Esophagus muscularis mucosa (tissue), 4 donors: ENCODE results near the gene GALNT2. TPM values are rescaled to one million over a fixed set of nuclear protein-coding genes. Genes with fewer than 3 reads are reported as not detected.

Source experiments
- DNase-seq: peaks from one replicate; pipeline ENCODE4 v3.0.0-alpha.2; 2017; ENCODE audit errors: extremely low spot score
- H3K27ac ChIP-seq, 4 donors: fragments of 200-600 bp; sonication (generic); replicated peaks in 1 of 4; 1 replicate in 3 of 4; 2 replicates in 1 of 4; pipeline ENCODE4 v1.5.1; 2016 to 2019; ENCODE audit warnings: mild to moderate bottlenecking in 1 of 4
- H3K27me3 ChIP-seq, 4 donors: fragments of 200-600 bp; sonication (generic); one replicate each; pipeline versions ENCODE4 v1.5.1 to v1.6.0; 2016 to 2019
- H3K36me3 ChIP-seq, 4 donors: fragments of 200-600 bp; sonication (generic); one replicate each; pipeline ENCODE4 v1.5.1; 2016 to 2019
- H3K4me1 ChIP-seq, 4 donors: fragments of 200-600 bp; sonication (generic); one replicate each; pipeline ENCODE4 v1.5.1; 2016 to 2019
- H3K4me3 ChIP-seq, 4 donors: fragments of 200-600 bp; sonication (generic); 1 replicate in 2 of 4; 2 replicates in 2 of 4; pipeline ENCODE4 v1.5.1; 2016 to 2019; ENCODE audit warnings: mild to moderate bottlenecking in 4 of 4, moderate library complexity in 1 of 4
- H3K9me3 ChIP-seq, 4 donors: fragments of 200-600 bp; sonication (generic); 1 replicate in 3 of 4; 2 replicates in 1 of 4; pipeline ENCODE4 v1.5.1; 2016 to 2019
- EP300 ChIP-seq: sonication (generic); formaldehyde crosslinking; IDR thresholded peaks from one replicate; pipeline ENCODE4 v1.6.1; 2017; ENCODE audit warnings: antibody characterized with exemption
- POLR2A ChIP-seq: fragments of 450-650 bp; IDR thresholded peaks from one replicate; pipeline ENCODE4 v1.6.1; 2017; ENCODE audit warnings: antibody characterized with exemption, moderate library complexity, mild to moderate bottlenecking, low read depth
- POLR2AphosphoS5 ChIP-seq, 2 donors: sonication (generic); formaldehyde crosslinking; IDR thresholded peaks; one replicate each; pipeline ENCODE4 v1.6.1; 2017; ENCODE audit warnings: antibody characterized with exemption in 2 of 2
- WGBS: methylation state at CpG from one replicate; pipeline ENCODE4 v1.1.5; 2018; 5-methylcytosine and 5-hydroxymethylcytosine counted together
- intact Hi-C: fragments of 100-400 bp; cut with DNase I; formaldehyde crosslinking; loops from one replicate; pipeline ENCODE4 v1.15.1; 2023
- total RNA-seq, 4 donors: library from RNA; depleted of rRNA; stranded (reverse); fragments of >200 nt; gene quantifications; one replicate each; pipeline versions ENCODE4 v1.1.0 to v1.2.1, GENCODE V29; 2016
- TF ChIP-seq, protein P1 (sequence below), 3 experiments: fragments of 200-600 bp in 2 of 3; fragments of 450-650 bp in 1 of 3; sonication (generic) in 2 of 3; IDR thresholded peaks; one replicate each; pipeline ENCODE4 v1.5.1; 2017 to 2019; ENCODE audit warnings: antibody characterized with exemption in 3 of 3, mild to moderate bottlenecking in 2 of 3, moderate library complexity in 1 of 3

GALNT2 gene
- total RNA-seq, 4 donors from 2014 or later, result 89.6 to 145 (median 129) TPM

GRCh38 chr1:230237805-230238204 lies 170.8 kb downstream of the GALNT2 start:
- Histone ChIP-seq H3K4me1 (peaks cover 0 to 2% (median 0%) of the 10 kb centered on the region in 4 donors), H3K27me3 (no peaks in the 10 kb centered on the region), H3K4me3 (no peak overlapping the region), H3K9me3 (no peaks in the 10 kb centered on the region), H3K27ac (no peak overlapping the region), H3K36me3 (peaks cover 11 to 58% (median 17%) of the 10 kb centered on the region in 4 donors)
- no peak for DNase-seq
- TF ChIP-seq, protein P1, sequence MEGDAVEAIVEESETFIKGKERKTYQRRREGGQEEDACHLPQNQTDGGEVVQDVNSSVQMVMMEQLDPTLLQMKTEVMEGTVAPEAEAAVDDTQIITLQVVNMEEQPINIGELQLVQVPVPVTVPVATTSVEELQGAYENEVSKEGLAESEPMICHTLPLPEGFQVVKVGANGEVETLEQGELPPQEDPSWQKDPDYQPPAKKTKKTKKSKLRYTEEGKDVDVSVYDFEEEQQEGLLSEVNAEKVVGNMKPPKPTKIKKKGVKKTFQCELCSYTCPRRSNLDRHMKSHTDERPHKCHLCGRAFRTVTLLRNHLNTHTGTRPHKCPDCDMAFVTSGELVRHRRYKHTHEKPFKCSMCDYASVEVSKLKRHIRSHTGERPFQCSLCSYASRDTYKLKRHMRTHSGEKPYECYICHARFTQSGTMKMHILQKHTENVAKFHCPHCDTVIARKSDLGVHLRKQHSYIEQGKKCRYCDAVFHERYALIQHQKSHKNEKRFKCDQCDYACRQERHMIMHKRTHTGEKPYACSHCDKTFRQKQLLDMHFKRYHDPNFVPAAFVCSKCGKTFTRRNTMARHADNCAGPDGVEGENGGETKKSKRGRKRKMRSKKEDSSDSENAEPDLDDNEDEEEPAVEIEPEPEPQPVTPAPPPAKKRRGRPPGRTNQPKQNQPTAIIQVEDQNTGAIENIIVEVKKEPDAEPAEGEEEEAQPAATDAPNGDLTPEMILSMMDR (IDR thresholded peaks at IDR 0.05), result no peak
- TF ChIP-seq EP300 (no peak), POLR2AphosphoS5 (IDR thresholded peaks at IDR 0.05) (no peak), POLR2A (no peak)
- intact Hi-C loops, result no loop called here
- WGBS, result 92% methylated on average over 5 of the region's 5 CpGs

DNA sequence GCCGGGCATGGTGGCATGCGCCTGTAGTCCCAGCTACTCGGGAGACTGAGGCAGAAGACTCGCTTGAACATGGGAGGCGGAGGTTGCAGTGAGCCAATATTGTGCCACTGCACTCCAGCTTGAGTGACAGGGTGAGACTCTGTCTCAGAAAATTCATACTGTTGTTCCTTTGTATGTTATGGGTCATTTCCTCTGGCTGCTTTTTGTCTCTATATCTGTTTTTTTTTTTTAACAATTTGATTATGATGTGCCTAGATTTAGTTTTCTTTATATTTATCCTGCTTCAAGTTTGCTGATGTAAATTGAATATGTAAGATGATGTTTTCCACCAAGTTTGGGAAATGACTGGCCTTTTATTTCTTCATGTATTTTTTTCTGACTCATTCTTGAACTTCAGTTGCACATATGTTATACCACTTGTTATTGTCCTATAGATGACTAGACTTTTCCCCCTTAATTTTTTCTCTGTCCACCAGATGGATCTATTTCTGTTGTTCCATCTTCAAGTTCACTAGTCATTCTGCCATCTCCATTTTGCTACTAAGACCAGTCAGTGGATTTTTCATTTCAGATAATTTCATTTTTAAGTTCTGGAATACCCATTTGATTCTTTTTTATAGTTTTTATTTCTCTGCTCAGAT lies 173.5 kb downstream of the GALNT2 start:
- Histone ChIP-seq H3K27ac (no peak overlapping the region), H3K9me3 (no peaks in the 10 kb centered on the region), H3K4me3 (no peak overlapping the region), H3K27me3 (no peaks in the 10 kb centered on the region), H3K4me1 (no peaks in the 10 kb centered on the region), H3K36me3 (peaks cover 27 to 86% (median 33%) of the 10 kb centered on the region in 4 donors)
- WGBS, result 96% methylated on average over 5 of the region's 5 CpGs
- TF ChIP-seq POLR2AphosphoS5 (IDR thresholded peaks at IDR 0.05) (no peak), EP300 (no peak), POLR2A (no peak)
- TF ChIP-seq, protein P1 (IDR thresholded peaks at IDR 0.05), result no peak
- intact Hi-C loops, result no loop called here
- no peak for DNase-seq

DNA sequence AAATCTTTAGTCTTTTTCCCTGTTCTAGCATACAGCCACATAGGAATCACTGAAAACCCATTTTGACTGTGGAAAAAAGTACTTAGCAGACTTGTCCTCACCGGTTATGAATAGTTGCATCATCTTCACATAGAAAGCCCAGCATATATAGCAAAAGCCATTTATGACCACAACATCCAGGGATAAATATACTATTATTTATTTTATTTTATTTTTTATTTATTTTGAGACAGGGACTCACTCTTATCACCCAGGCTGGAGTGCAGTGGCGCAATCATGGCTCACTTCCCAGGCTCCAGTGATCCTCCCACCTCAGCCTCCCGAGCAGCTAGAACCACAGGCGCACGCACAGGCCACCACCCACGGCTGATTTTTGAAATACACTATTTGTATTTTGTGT lies 175.3 kb downstream of the GALNT2 start:
- H3K4me3 ChIP-seq, result no peak overlapping the region
- H3K27ac ChIP-seq, result no peak overlapping the region
- H3K4me1 ChIP-seq, result no peaks in the 10 kb centered on the region
- no peak for DNase-seq
- no peaks in the 10 kb centered on the region for H3K9me3 ChIP-seq
- intact Hi-C loops, result no loop called here
- TF ChIP-seq POLR2A, result no peak
- peaks cover 33 to 86% (median 44%) of the 10 kb centered on the region in 4 donors for H3K36me3 ChIP-seq
- WGBS, result 93% methylated on average over 6 of the region's 6 CpGs
- no peaks in the 10 kb centered on the region for H3K27me3 ChIP-seq

DNA sequence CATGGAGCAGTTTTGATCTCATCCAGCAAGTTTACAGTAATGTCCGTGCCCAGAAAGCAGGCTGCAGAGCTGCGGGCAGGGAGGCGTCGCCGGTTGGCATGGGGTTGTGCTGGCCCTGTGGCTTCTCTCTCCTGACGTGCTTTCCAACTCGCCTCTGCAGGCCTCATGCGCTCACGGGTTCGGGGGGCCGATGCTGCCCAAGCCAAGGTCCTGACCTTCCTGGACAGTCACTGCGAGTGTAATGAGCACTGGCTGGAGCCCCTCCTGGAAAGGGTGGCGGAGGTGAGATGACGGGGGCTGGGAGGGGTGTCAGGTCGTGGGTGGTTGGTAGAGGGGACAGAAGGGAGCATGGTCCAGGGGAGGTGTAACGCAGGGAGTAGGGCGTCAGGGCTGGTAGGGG lies 176.1 kb downstream of the GALNT2 start:
- no peak for DNase-seq
- Histone ChIP-seq H3K9me3 (no peaks in the 10 kb centered on the region), H3K4me1 (peaks cover 0 to 3% (median 0%) of the 10 kb centered on the region in 4 donors), H3K27ac (no peak overlapping the region), H3K27me3 (no peaks in the 10 kb centered on the region), H3K4me3 (no peak overlapping the region), H3K36me3 (peaks cover 37 to 84% (median 46%) of the 10 kb centered on the region in 4 donors)
- 91% methylated on average over 17 of the region's 17 CpGs for WGBS
- intact Hi-C loops, result no loop called here
- TF ChIP-seq POLR2A, result no peak

DNA sequence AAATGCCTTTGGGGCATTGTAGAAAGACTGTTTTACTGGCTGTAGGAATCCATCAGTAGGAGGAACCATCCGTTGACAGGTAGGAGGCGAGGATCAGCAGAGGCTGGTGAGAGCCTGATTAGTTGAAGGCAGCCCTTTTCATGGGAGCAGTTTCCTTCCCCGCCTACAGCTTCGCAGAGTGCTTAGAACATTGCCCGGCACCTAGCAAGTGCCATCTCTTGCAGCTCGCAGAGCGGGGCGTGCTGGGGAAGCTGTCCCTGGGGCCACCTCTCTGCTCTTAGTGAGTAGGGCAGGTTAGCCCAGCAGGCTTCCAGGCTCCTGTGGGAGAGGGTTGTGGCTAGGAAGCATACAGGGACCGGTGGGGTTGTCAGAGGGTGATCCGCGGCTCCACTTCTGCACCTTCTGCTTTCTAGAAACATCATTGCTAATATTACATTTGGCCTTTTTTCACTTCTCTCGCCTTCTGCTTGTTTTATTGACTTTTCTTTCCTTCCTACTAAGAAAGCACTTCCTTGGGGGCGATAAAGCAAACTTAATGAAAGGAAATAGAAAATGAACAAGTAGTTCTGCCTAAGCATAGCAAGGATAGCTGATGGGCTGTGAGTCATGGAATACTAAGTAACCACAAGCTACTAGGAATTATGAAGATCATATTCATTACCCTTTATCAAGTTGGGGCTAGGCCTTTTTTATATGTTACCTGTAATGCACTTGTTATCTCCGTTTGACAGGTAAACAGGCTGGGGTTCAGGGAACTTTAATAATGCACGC lies 176.7 kb downstream of the GALNT2 start:
- no peaks in the 10 kb centered on the region for H3K27me3 ChIP-seq
- 95% methylated on average over 15 of the region's 15 CpGs for WGBS
- H3K9me3 ChIP-seq, result no peaks in the 10 kb centered on the region
- H3K27ac ChIP-seq, result no peak overlapping the region
- no peak overlapping the region for H3K4me3 ChIP-seq
- peaks cover 43 to 90% (median 52%) of the 10 kb centered on the region in 4 donors for H3K36me3 ChIP-seq
- no peak for DNase-seq
- peaks cover 0 to 9% (median 3%) of the 10 kb centered on the region in 4 donors for H3K4me1 ChIP-seq
- TF ChIP-seq EP300, result no peak
- no peak for TF ChIP-seq POLR2A
- no peak for TF ChIP-seq POLR2AphosphoS5 (IDR thresholded peaks at IDR 0.05)
- TF ChIP-seq, protein P1 (IDR thresholded peaks at IDR 0.05), result no peak
- intact Hi-C loops, result no loop called here
